Lung (tissue), 12 donors: ENCODE data around the gene CMTM7. TPM values are rescaled to one million over a fixed set of nuclear protein-coding genes. Genes with fewer than 3 reads are reported as not detected.

Experiments
- ATAC-seq: fragments of 200-7000 bp; cut with Tn5 transposase; one replicate; pipeline ENCODE4 v1.9.1; 2020; ENCODE audit warnings: moderate number of reproducible peaks; ENCODE audit not compliant: insufficient read depth, low FRiP score
- DNase-seq, 3 donors: peaks; one replicate each; pipeline ENCODE4 v3.0.0-alpha.2; 2013 to 2017
- H3K27ac ChIP-seq, 2 donors: one replicate each; pipeline ENCODE4 v1.5.1; 2013; ENCODE audit warnings: mild to moderate bottlenecking in 2 of 2, moderate library complexity in 2 of 2, control low read depth in 1 of 2, inconsistent platforms in 1 of 2, low read depth in 1 of 2, low read length in 1 of 2
- H3K27me3 ChIP-seq, 3 donors: one replicate each; pipeline ENCODE4 v1.5.1; 2013; ENCODE audit warnings: low read length in 2 of 3; ENCODE audit not compliant: control insufficient read depth in 3 of 3, insufficient read depth in 3 of 3
- H3K36me3 ChIP-seq, 4 donors: one replicate each; pipeline ENCODE4 v1.5.1; 2013; ENCODE audit warnings: low read length in 4 of 4, mild to moderate bottlenecking in 1 of 4, moderate library complexity in 1 of 4; ENCODE audit not compliant: control insufficient read depth in 4 of 4, insufficient read depth in 4 of 4
- H3K4me1 ChIP-seq, 5 donors: one replicate each; pipeline ENCODE4 v1.5.1; 2013; ENCODE audit warnings: low read length in 5 of 5, mild to moderate bottlenecking in 2 of 5, moderate library complexity in 1 of 5; ENCODE audit not compliant: control insufficient read depth in 5 of 5, insufficient read depth in 5 of 5
- H3K4me3 ChIP-seq: one replicate; pipeline ENCODE4 v1.5.1; 2013; ENCODE audit warnings: mild to moderate bottlenecking, control low read depth, moderate library complexity
- H3K9ac ChIP-seq, 2 donors: one replicate each; pipeline ENCODE4 v1.5.1; 2013; ENCODE audit warnings: low read length in 2 of 2, control low read depth in 1 of 2; ENCODE audit not compliant: insufficient read depth in 1 of 2
- H3K9me3 ChIP-seq, 4 donors: one replicate each; pipeline ENCODE4 v1.5.1; 2013; ENCODE audit warnings: low read length in 3 of 4, mild to moderate bottlenecking in 1 of 4, moderate library complexity in 1 of 4; ENCODE audit not compliant: control insufficient read depth in 4 of 4, insufficient read depth in 3 of 4
- CTCF ChIP-seq: IDR thresholded peaks from 2 replicates; pipeline ENCODE4 v1.5.1; 2012; ENCODE audit warnings: mild to moderate bottlenecking; ENCODE audit errors: control extremely low read depth, extremely low read depth
- WGBS, 2 donors: extraction: QIAGEN DNeasy Blood & Tissue Kit; methylation state at CpG; one replicate each; pipeline ENCODE4 v1.1.7; 2013; 5-methylcytosine and 5-hydroxymethylcytosine counted together
- polyA plus RNA-seq, 2 donors: library from polyadenylated mRNA; stranded (reverse); fragments of 200-250 nt; gene quantifications; one replicate each; pipeline ENCODE4 v1.2.1, GENCODE V29; 2013
- total RNA-seq, 2 donors: library from RNA; depleted of rRNA in 1 of 2; stranded (reverse); fragments of >200 nt in 1 of 2; gene quantifications; one replicate each; pipeline ENCODE4 v1.2.1, GENCODE V29; 2014 to 2021
- donor health status: control.
- donor health status: control.
- donor health status: Bipolar disorder and iron deficiency.
- donor health status: healthy.
- donor health status: DM: yes; HTN: yes; CAD: no.

Gene CMTM7
- total and polyA plus RNA-seq, 4 donors = 33.1 to 46.8 (median 43.8) TPM

GRCh38 chr3:32447865-32448400, 56.3 kb downstream of the CMTM7 start:
- no peak overlapping the region for H3K27ac ChIP-seq
- TF ChIP-seq CTCF = no peak
- H3K9ac ChIP-seq = no peak overlapping the region
- H3K27me3 ChIP-seq = no peaks in the 10 kb centered on the region
- H3K36me3 ChIP-seq = peaks cover 0 to 8% (median 3%) of the 10 kb centered on the region in 4 donors
- 72 to 91% methylated on average over 1 of the region's 1 CpG for WGBS, 2 donors
- H3K4me3 ChIP-seq = no peak overlapping the region
- peaks cover 0 to 20% (median 5%) of the 10 kb centered on the region in 5 donors for H3K4me1 ChIP-seq
- DNase-seq = no peak
- H3K9me3 ChIP-seq = no peaks in the 10 kb centered on the region
- no peak for ATAC-seq

GRCh38 chr3:32448686-32449474, 57.2 kb downstream of the CMTM7 start:
- H3K4me1 ChIP-seq = peaks cover 0 to 20% (median 5%) of the 10 kb centered on the region in 5 donors
- no peaks in the 10 kb centered on the region for H3K9me3 ChIP-seq
- no peak for TF ChIP-seq CTCF
- no peaks in the 10 kb centered on the region for H3K27me3 ChIP-seq
- peak; percentile 38 to 57 (median 57) for DNase-seq
- 53 to 58% methylated on average over 14 of the region's 14 CpGs for WGBS, 2 donors
- H3K36me3 ChIP-seq = peaks cover 0 to 10% (median under 1%) of the 10 kb centered on the region in 4 donors
- H3K4me3 ChIP-seq = no peak overlapping the region
- peak overlapping the region in 1 of 2 donors; percentile 74 for H3K27ac ChIP-seq
- peak; percentile 38 for ATAC-seq
- H3K9ac ChIP-seq = peak overlapping the region in 1 of 2 donors; percentile 32

GRCh38 chr3:32449691-32450090, 58.0 kb downstream of the CMTM7 start:
- 97 to 99% methylated on average over 3 of the region's 3 CpGs for WGBS, 2 donors
- Histone ChIP-seq H3K27ac (no peak overlapping the region), H3K4me1 (peaks cover 0 to 23% (median 5%) of the 10 kb centered on the region in 5 donors), H3K27me3 (no peaks in the 10 kb centered on the region), H3K4me3 (no peak overlapping the region), H3K36me3 (peaks cover 0 to 16% (median under 1%) of the 10 kb centered on the region in 4 donors), H3K9me3 (no peaks in the 10 kb centered on the region), H3K9ac (no peak overlapping the region)
- no peak for DNase-seq
- no peak for ATAC-seq
- no peak for TF ChIP-seq CTCF
